SH-SY5Y (cell line): ENCODE results near the gene CLEC18A.

ENCODE experiments used
- GATA2 ChIP-seq: IDR thresholded peaks from 2 replicates; pipeline ENCODE4 v1.6.1; 2011; ENCODE audit warnings: mild to moderate bottlenecking, low read depth, low read length
- GATA3 ChIP-seq: IDR thresholded peaks from 2 replicates; pipeline ENCODE4 v1.6.1; 2011; ENCODE audit warnings: low read depth, mild to moderate bottlenecking, low read length, moderate library complexity

- no peak for TF ChIP-seq GATA3
- TF ChIP-seq GATA2: no peak
Measured at GRCh38 chr16:69903865-69904415, 47.2 kb upstream of the CLEC18A start.
